MM.1S (cell line): Measurements from ENCODE around the gene MGAT5.

Source experiments
- DNase-seq: peaks from one replicate; pipeline ENCODE4 v3.0.0-alpha.2; 2015
- H2AFZ ChIP-seq: fragments of 300-600 bp; sonication (generic); 2 replicates; pipeline ENCODE4 v1.6.0; 2016; ENCODE audit warnings: antibody characterized with exemption, low read length
- H3F3A ChIP-seq: fragments of 300-600 bp; sonication (generic); 2 replicates; pipeline ENCODE4 v1.6.1; 2016; ENCODE audit warnings: mild to moderate bottlenecking, antibody characterized with exemption, low read length, moderate library complexity, mixed read lengths; ENCODE audit not compliant: insufficient read depth
- H3K27ac ChIP-seq: fragments of 300-600 bp; sonication (generic); 2 replicates; pipeline ENCODE4 v1.5.1; 2016; ENCODE audit warnings: mild to moderate bottlenecking, low read length
- H3K27me3 ChIP-seq: fragments of 300-600 bp; sonication (generic); replicated peaks from 2 replicates; pipeline ENCODE4 v1.6.0; 2016; ENCODE audit warnings: low read length; ENCODE audit not compliant: insufficient read depth
- H3K36me3 ChIP-seq: fragments of 300-600 bp; sonication (generic); replicated peaks from 2 replicates; pipeline ENCODE4 v1.6.1; 2016; ENCODE audit warnings: mild to moderate bottlenecking, low read length, mixed read lengths; ENCODE audit not compliant: insufficient read depth
- H3K4me1 ChIP-seq: fragments of 300-600 bp; sonication (generic); 2 replicates; pipeline ENCODE4 v1.6.1; 2016; ENCODE audit warnings: low read length, mixed read lengths
- H3K4me2 ChIP-seq: fragments of 300-600 bp; sonication (generic); 2 replicates; pipeline ENCODE4 v1.6.0; 2016; ENCODE audit warnings: low read depth, low read length
- H3K4me3 ChIP-seq: fragments of 300-600 bp; sonication (generic); 2 replicates; pipeline ENCODE4 v1.5.1; 2016; ENCODE audit warnings: low read length, mixed read lengths
- H3K79me2 ChIP-seq: fragments of 300-600 bp; sonication (generic); 2 replicates; pipeline ENCODE4 v1.6.1; 2016; ENCODE audit warnings: mixed run types, low read length, mixed read lengths
- H3K9ac ChIP-seq: fragments of 300-600 bp; sonication (generic); 2 replicates; pipeline ENCODE4 v1.6.1; 2016; ENCODE audit warnings: low read length, mixed read lengths
- H3K9me2 ChIP-seq: fragments of 300-600 bp; sonication (generic); replicated peaks from 2 replicates; pipeline ENCODE4 v1.6.1; 2016; ENCODE audit warnings: mild to moderate bottlenecking, low read length, mixed read lengths; ENCODE audit not compliant: insufficient read depth
- H3K9me3 ChIP-seq: fragments of 300-600 bp; sonication (generic); replicated peaks from 2 replicates; pipeline ENCODE4 v1.6.1; 2016; ENCODE audit warnings: mild to moderate bottlenecking, low read length, mixed read lengths; ENCODE audit not compliant: insufficient read depth
- H4K20me1 ChIP-seq: fragments of 300-600 bp; sonication (generic); 2 replicates; pipeline ENCODE4 v1.6.1; 2016; ENCODE audit warnings: mild to moderate bottlenecking, low read length, moderate library complexity, mixed read lengths; ENCODE audit not compliant: insufficient read depth
- EZH2 ChIP-seq: fragments of 300-600 bp; sonication (generic); optimal IDR thresholded peaks from 2 replicates; pipeline ENCODE3; 2017; ENCODE audit warnings: low read depth, mild to moderate bottlenecking, antibody characterized with exemption, low read length, mixed read lengths
- EZH2phosphoT487 ChIP-seq: fragments of 300-600 bp; sonication (generic); IDR thresholded peaks from 2 replicates; pipeline ENCODE4 v1.6.1; 2018; ENCODE audit warnings: antibody characterized with exemption, low read length
- TF ChIP-seq, protein P1 (sequence below): fragments of 300-600 bp; sonication (generic); IDR thresholded peaks from 2 replicates; pipeline ENCODE4 v1.5.1; 2016; ENCODE audit warnings: antibody characterized with exemption, low read length, mixed read lengths

The MGAT5 gene

DNA sequence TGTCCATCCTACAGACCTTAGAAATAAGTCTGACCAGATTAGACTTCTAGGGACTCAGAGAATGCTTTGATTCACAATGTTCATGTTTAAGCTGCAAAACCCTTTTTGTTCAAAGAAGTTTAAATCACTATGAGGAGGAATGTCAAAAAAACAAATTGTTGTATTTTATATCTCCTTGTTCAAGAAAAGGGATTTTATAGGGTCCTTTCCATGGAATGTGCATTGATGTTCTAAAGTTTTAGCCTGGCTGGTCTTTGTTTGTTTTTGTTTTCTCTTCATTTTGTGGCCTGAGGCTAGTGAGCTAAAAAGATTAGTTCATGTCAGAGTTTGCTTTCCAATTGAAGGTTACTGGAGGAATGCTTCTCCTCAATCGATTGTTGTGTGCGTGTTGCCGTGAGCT lies 77.2 kb downstream of the MGAT5 start:
- DNase-seq = no peak
- H3K4me2 ChIP-seq = no peak overlapping the region
- H3K9me2 ChIP-seq = no peaks in the 10 kb centered on the region
- H2AFZ ChIP-seq = no peak overlapping the region
- no peak overlapping the region for H3K27ac ChIP-seq
- H3K27me3 ChIP-seq = no peaks in the 10 kb centered on the region
- TF ChIP-seq, protein P1, sequence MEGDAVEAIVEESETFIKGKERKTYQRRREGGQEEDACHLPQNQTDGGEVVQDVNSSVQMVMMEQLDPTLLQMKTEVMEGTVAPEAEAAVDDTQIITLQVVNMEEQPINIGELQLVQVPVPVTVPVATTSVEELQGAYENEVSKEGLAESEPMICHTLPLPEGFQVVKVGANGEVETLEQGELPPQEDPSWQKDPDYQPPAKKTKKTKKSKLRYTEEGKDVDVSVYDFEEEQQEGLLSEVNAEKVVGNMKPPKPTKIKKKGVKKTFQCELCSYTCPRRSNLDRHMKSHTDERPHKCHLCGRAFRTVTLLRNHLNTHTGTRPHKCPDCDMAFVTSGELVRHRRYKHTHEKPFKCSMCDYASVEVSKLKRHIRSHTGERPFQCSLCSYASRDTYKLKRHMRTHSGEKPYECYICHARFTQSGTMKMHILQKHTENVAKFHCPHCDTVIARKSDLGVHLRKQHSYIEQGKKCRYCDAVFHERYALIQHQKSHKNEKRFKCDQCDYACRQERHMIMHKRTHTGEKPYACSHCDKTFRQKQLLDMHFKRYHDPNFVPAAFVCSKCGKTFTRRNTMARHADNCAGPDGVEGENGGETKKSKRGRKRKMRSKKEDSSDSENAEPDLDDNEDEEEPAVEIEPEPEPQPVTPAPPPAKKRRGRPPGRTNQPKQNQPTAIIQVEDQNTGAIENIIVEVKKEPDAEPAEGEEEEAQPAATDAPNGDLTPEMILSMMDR = no peak
- TF ChIP-seq EZH2phosphoT487 (no peak), EZH2 (no peak)
- 0 out of 2 replicates have a peak, but pooled peaks cover 4% of the 10 kb centered on the region for H3K36me3 ChIP-seq
- no peaks in the 10 kb centered on the region for H3F3A ChIP-seq
- H3K4me3 ChIP-seq = no peak overlapping the region
- H3K9me3 ChIP-seq = no peaks in the 10 kb centered on the region
- H3K79me2 ChIP-seq = peaks cover 45% of the 10 kb centered on the region
- H4K20me1 ChIP-seq = no peaks in the 10 kb centered on the region
- H3K4me1 ChIP-seq = no peaks in the 10 kb centered on the region
- no peak overlapping the region for H3K9ac ChIP-seq

DNA sequence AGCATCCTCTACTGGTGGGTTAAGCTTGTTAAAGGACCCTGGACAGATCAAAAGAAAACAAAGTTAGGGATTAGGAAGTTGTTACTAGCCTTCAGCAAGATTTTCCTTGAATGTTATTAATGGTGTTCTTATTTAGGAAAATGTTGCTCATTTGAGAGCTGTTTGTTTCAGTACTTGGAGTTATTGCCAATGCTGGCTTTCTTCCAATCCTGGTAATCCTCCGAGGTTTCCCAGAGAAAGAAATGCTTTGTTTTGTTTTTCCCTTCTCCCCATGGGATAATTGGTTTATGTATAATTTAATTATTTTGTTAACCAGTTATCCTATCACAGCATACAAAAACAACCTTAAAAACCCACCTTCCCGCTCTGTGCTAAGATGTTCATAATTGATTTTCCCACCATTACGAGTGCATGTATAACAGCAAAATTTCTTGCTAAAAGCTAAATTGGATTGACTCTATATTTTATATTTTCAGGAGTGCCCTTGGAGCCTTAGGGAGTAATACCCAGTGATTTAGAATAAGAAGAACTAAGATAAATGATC lies 79.8 kb downstream of the MGAT5 start:
- Histone ChIP-seq H3K79me2 (peaks cover 36% of the 10 kb centered on the region), H3K27ac (no peak overlapping the region), H3F3A (no peaks in the 10 kb centered on the region), H3K9me2 (no peaks in the 10 kb centered on the region), H3K4me3 (no peak overlapping the region), H2AFZ (no peak overlapping the region), H3K4me2 (no peak overlapping the region), H3K9ac (no peak overlapping the region), H3K9me3 (no peaks in the 10 kb centered on the region), H3K4me1 (no peaks in the 10 kb centered on the region), H3K27me3 (no peaks in the 10 kb centered on the region), H3K36me3 (0 out of 2 replicates have a peak, but pooled peaks cover 4% of the 10 kb centered on the region), H4K20me1 (no peaks in the 10 kb centered on the region)
- DNase-seq = no peak
- TF ChIP-seq EZH2 = no peak
- no peak for TF ChIP-seq EZH2phosphoT487
- TF ChIP-seq, protein P1 = no peak

GRCh38 chr2:134334542-134335353 lies 80.9 kb downstream of the MGAT5 start:
- H3K9ac ChIP-seq = no peak overlapping the region
- H3K79me2 ChIP-seq = peaks cover 26% of the 10 kb centered on the region; the same call in 1 of the 2 replicates
- H3K4me1 ChIP-seq = no peaks in the 10 kb centered on the region
- H3K9me2 ChIP-seq = no peaks in the 10 kb centered on the region
- no peak overlapping the region for H3K4me3 ChIP-seq
- no peaks in the 10 kb centered on the region for H3K27me3 ChIP-seq
- peaks cover 7% of the 10 kb centered on the region; the same call in 1 of the 2 replicates for H3K36me3 ChIP-seq
- H3K27ac ChIP-seq = no peak overlapping the region
- H3F3A ChIP-seq = no peaks in the 10 kb centered on the region
- no peak overlapping the region for H3K4me2 ChIP-seq
- H3K9me3 ChIP-seq = no peaks in the 10 kb centered on the region
- DNase-seq = no peak
- no peaks in the 10 kb centered on the region for H4K20me1 ChIP-seq
- no peak overlapping the region for H2AFZ ChIP-seq
- TF ChIP-seq, protein P1 = no peak
- TF ChIP-seq EZH2phosphoT487 (no peak), EZH2 (no peak)
